ENCODE measurements around the gene SLC27A1.

- TF ChIP-seq, protein P1, sequence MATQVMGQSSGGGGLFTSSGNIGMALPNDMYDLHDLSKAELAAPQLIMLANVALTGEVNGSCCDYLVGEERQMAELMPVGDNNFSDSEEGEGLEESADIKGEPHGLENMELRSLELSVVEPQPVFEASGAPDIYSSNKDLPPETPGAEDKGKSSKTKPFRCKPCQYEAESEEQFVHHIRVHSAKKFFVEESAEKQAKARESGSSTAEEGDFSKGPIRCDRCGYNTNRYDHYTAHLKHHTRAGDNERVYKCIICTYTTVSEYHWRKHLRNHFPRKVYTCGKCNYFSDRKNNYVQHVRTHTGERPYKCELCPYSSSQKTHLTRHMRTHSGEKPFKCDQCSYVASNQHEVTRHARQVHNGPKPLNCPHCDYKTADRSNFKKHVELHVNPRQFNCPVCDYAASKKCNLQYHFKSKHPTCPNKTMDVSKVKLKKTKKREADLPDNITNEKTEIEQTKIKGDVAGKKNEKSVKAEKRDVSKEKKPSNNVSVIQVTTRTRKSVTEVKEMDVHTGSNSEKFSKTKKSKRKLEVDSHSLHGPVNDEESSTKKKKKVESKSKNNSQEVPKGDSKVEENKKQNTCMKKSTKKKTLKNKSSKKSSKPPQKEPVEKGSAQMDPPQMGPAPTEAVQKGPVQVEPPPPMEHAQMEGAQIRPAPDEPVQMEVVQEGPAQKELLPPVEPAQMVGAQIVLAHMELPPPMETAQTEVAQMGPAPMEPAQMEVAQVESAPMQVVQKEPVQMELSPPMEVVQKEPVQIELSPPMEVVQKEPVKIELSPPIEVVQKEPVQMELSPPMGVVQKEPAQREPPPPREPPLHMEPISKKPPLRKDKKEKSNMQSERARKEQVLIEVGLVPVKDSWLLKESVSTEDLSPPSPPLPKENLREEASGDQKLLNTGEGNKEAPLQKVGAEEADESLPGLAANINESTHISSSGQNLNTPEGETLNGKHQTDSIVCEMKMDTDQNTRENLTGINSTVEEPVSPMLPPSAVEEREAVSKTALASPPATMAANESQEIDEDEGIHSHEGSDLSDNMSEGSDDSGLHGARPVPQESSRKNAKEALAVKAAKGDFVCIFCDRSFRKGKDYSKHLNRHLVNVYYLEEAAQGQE (IDR thresholded peaks at IDR 0.05; ENCODE audit: insufficient read depth in 1 of 2, low read depth in 2 of 2, low read length in 2 of 2) = no peak
- TF ChIP-seq POLR2AphosphoS5 (IDR thresholded peaks at IDR 0.05; ENCODE audit: low read depth, low read length) = no peak
Observed at GRCh38 chr19:17495639-17496296, 25.4 kb downstream of the SLC27A1 start.
